ENCODE measurements around the gene PASK.
A peak's percentile ranks its signal among the peaks of the same experiment; 100 is the strongest.
"Not testable (repeated sequence)": the region's sequence is repeated elsewhere in the genome, so short reads cannot be mapped to it uniquely, and the experiment has no call there.

Gene PASK

GRCh38 chr2:241197246-241197645 is 48.0 kb upstream of the PASK start:
- H3K18ac ChIP-seq (ENCODE audit: low read length); H3K27ac ChIP-seq (replicated peaks; ENCODE audit: low read length); H4K91ac ChIP-seq (ENCODE audit: low read depth, low read length, poor library complexity); H3K23ac ChIP-seq (ENCODE audit: low read depth, low read length, poor library complexity); H3K4me1 ChIP-seq (ENCODE audit: control insufficient read depth in 2 of 2, insufficient read depth in 1 of 2, low read depth in 1 of 2, low read length in 2 of 2); H3K9ac ChIP-seq (ENCODE audit: low read depth, low read length, poor library complexity); H2BK120ac ChIP-seq (ENCODE audit: low read depth, low read length); H2AFZ ChIP-seq (ENCODE audit: low read length); H2BK5ac ChIP-seq (ENCODE audit: low read length); DNase-seq (ENCODE audit: low spot score); H3K9me3 ChIP-seq (replicated peaks in 1 of 2; ENCODE audit: control insufficient read depth in 2 of 2, insufficient read depth in 1 of 2, low read depth in 1 of 2, low read length in 2 of 2); H2BK12ac ChIP-seq (ENCODE audit: low read length); H3K4me2 ChIP-seq (ENCODE audit: insufficient read depth, low read length, poor library complexity, severe bottlenecking); H2AK5ac ChIP-seq (ENCODE audit: low read depth, low read length); H4K8ac ChIP-seq (ENCODE audit: low read depth, low read length); H3K79me1 ChIP-seq (ENCODE audit: low read depth, low read length); H2BK15ac ChIP-seq (ENCODE audit: low read length); H3K4me3 ChIP-seq (ENCODE audit: low read length in 2 of 2); H3K36me3 ChIP-seq (replicated peaks in 1 of 2; ENCODE audit: control insufficient read depth in 2 of 2, insufficient read depth in 2 of 2, low read length in 2 of 2); H3K14ac ChIP-seq (ENCODE audit: low read length); H3K4ac ChIP-seq (ENCODE audit: low read length): not testable (repeated sequence)
- WGBS, 2 donors (ENCODE audit: extremely low coverage in 2 of 2, insufficient read length in 2 of 2, insufficient replicate concordance in 1 of 2): no CpG with 5 or more reads among the region's 14 CpGs
- H3K27me3 ChIP-seq (ENCODE audit: control insufficient read depth in 3 of 3, insufficient read depth in 3 of 3, low read depth in 1 of 3, low read length in 3 of 3): peaks cover 0 to 40% (median 0%) of the 10 kb centered on the region in 3 experiments

- H3K27me3 ChIP-seq (ENCODE audit: control insufficient read depth in 3 of 3, insufficient read depth in 3 of 3, low read depth in 1 of 3, low read length in 3 of 3): peaks cover 0 to 33% (median 0%) of the 10 kb centered on the region in 3 experiments
- peak overlapping the region; percentile 4 for H4K8ac ChIP-seq (ENCODE audit: low read depth, low read length)
- WGBS, 2 donors (ENCODE audit: extremely low coverage in 2 of 2, insufficient read length in 2 of 2, insufficient replicate concordance in 1 of 2): no CpG with 5 or more reads among the region's 18 CpGs
- H4K91ac ChIP-seq (ENCODE audit: low read depth, low read length, poor library complexity): no peak overlapping the region
- no peak overlapping the region for H2BK15ac ChIP-seq (ENCODE audit: low read length)
- peaks cover 0 to 2% of the 10 kb centered on the region in 2 donors for H3K4me1 ChIP-seq (ENCODE audit: control insufficient read depth in 2 of 2, insufficient read depth in 1 of 2, low read depth in 1 of 2, low read length in 2 of 2)
- H3K9me3 ChIP-seq (replicated peaks in 1 of 2; ENCODE audit: control insufficient read depth in 2 of 2, insufficient read depth in 1 of 2, low read depth in 1 of 2, low read length in 2 of 2): no peaks in the 10 kb centered on the region
- H3K79me1 ChIP-seq (ENCODE audit: low read depth, low read length): no peaks in the 10 kb centered on the region
- no peak overlapping the region for H2AK5ac ChIP-seq (ENCODE audit: low read depth, low read length)
- peak overlapping the region; percentile 24 for H2BK12ac ChIP-seq (ENCODE audit: low read length)
- no peak overlapping the region for H3K14ac ChIP-seq (ENCODE audit: low read length)
- no peak overlapping the region for H2BK5ac ChIP-seq (ENCODE audit: low read length)
- no peak overlapping the region for H3K4me3 ChIP-seq (ENCODE audit: low read length in 2 of 2)
- no peak overlapping the region for H3K4ac ChIP-seq (ENCODE audit: low read length)
- peak overlapping the region; percentile 12 for H3K18ac ChIP-seq (ENCODE audit: low read length)
- H3K9ac ChIP-seq (ENCODE audit: low read depth, low read length, poor library complexity): no peak overlapping the region
- no peak overlapping the region for H3K23ac ChIP-seq (ENCODE audit: low read depth, low read length, poor library complexity)
- no peaks in the 10 kb centered on the region for H3K36me3 ChIP-seq (replicated peaks in 1 of 2; ENCODE audit: control insufficient read depth in 2 of 2, insufficient read depth in 2 of 2, low read length in 2 of 2)
- H2AFZ ChIP-seq (ENCODE audit: low read length): no peak overlapping the region
- no peak overlapping the region for H3K4me2 ChIP-seq (ENCODE audit: insufficient read depth, low read length, poor library complexity, severe bottlenecking)
- no peak overlapping the region for H2BK120ac ChIP-seq (ENCODE audit: low read depth, low read length)
- H3K27ac ChIP-seq (replicated peaks; ENCODE audit: low read length): no peak overlapping the region
- no peak for DNase-seq (ENCODE audit: low spot score)
Observed at GRCh38 chr2:241195506-241196130, 46.3 kb upstream of the PASK start.

- Histone ChIP-seq H2AFZ (ENCODE audit: low read length) (no peak overlapping the region), H2BK15ac (ENCODE audit: low read length) (no peak overlapping the region), H2BK120ac (ENCODE audit: low read depth, low read length) (no peak overlapping the region), H3K23ac (ENCODE audit: low read depth, low read length, poor library complexity) (no peak overlapping the region), H3K4me1 (ENCODE audit: control insufficient read depth in 2 of 2, insufficient read depth in 1 of 2, low read depth in 1 of 2, low read length in 2 of 2) (peaks cover 0 to 2% of the 10 kb centered on the region in 2 donors), H3K14ac (ENCODE audit: low read length) (no peak overlapping the region), H4K91ac (ENCODE audit: low read depth, low read length, poor library complexity) (no peak overlapping the region), H3K4me3 (ENCODE audit: low read length in 2 of 2) (no peak overlapping the region), H3K4me2 (ENCODE audit: insufficient read depth, low read length, poor library complexity, severe bottlenecking) (no peak overlapping the region), H2BK5ac (ENCODE audit: low read length) (no peak overlapping the region), H3K9ac (ENCODE audit: low read depth, low read length, poor library complexity) (no peak overlapping the region), H3K36me3 (replicated peaks in 1 of 2; ENCODE audit: control insufficient read depth in 2 of 2, insufficient read depth in 2 of 2, low read length in 2 of 2) (no peaks in the 10 kb centered on the region), H3K9me3 (replicated peaks in 1 of 2; ENCODE audit: control insufficient read depth in 2 of 2, insufficient read depth in 1 of 2, low read depth in 1 of 2, low read length in 2 of 2) (no peaks in the 10 kb centered on the region), H3K79me1 (ENCODE audit: low read depth, low read length) (no peaks in the 10 kb centered on the region), H2BK12ac (ENCODE audit: low read length) (no peak overlapping the region), H3K27ac (replicated peaks; ENCODE audit: low read length) (no peak overlapping the region), H2AK5ac (ENCODE audit: low read depth, low read length) (no peak overlapping the region), H3K4ac (ENCODE audit: low read length) (no peak overlapping the region), H4K8ac (ENCODE audit: low read depth, low read length) (no peak overlapping the region), H3K27me3 (ENCODE audit: control insufficient read depth in 3 of 3, insufficient read depth in 3 of 3, low read depth in 1 of 3, low read length in 3 of 3) (peaks cover 0 to 30% (median 0%) of the 10 kb centered on the region in 3 experiments), H3K18ac (ENCODE audit: low read length) (no peak overlapping the region)
- WGBS, 2 donors (ENCODE audit: extremely low coverage in 2 of 2, insufficient read length in 2 of 2, insufficient replicate concordance in 1 of 2): no CpG with 5 or more reads among the region's 9 CpGs
- DNase-seq (ENCODE audit: low spot score): no peak
Observed at GRCh38 chr2:241194811-241195210, 45.5 kb upstream of the PASK start.

GRCh38 chr2:241193271-241193670 is 44.0 kb upstream of the PASK start:
- no peak overlapping the region for H2BK120ac ChIP-seq (ENCODE audit: low read depth, low read length)
- no peak overlapping the region for H3K27ac ChIP-seq (replicated peaks; ENCODE audit: low read length)
- H3K4ac ChIP-seq (ENCODE audit: low read length): no peak overlapping the region
- peaks cover 0 to 23% (median 0%) of the 10 kb centered on the region in 3 experiments for H3K27me3 ChIP-seq (ENCODE audit: control insufficient read depth in 3 of 3, insufficient read depth in 3 of 3, low read depth in 1 of 3, low read length in 3 of 3)
- no peaks in the 10 kb centered on the region for H3K36me3 ChIP-seq (replicated peaks in 1 of 2; ENCODE audit: control insufficient read depth in 2 of 2, insufficient read depth in 2 of 2, low read length in 2 of 2)
- no peak overlapping the region for H3K4me2 ChIP-seq (ENCODE audit: insufficient read depth, low read length, poor library complexity, severe bottlenecking)
- H3K23ac ChIP-seq (ENCODE audit: low read depth, low read length, poor library complexity): no peak overlapping the region
- no peak overlapping the region for H3K4me3 ChIP-seq (ENCODE audit: low read length in 2 of 2)
- no peak overlapping the region for H4K91ac ChIP-seq (ENCODE audit: low read depth, low read length, poor library complexity)
- H3K9me3 ChIP-seq (replicated peaks in 1 of 2; ENCODE audit: control insufficient read depth in 2 of 2, insufficient read depth in 1 of 2, low read depth in 1 of 2, low read length in 2 of 2): no peaks in the 10 kb centered on the region
- no peak overlapping the region for H4K8ac ChIP-seq (ENCODE audit: low read depth, low read length)
- H3K79me1 ChIP-seq (ENCODE audit: low read depth, low read length): peaks cover 4% of the 10 kb centered on the region
- no peak overlapping the region for H2BK12ac ChIP-seq (ENCODE audit: low read length)
- H3K9ac ChIP-seq (ENCODE audit: low read depth, low read length, poor library complexity): no peak overlapping the region
- H3K18ac ChIP-seq (ENCODE audit: low read length): no peak overlapping the region
- H2AFZ ChIP-seq (ENCODE audit: low read length): no peak overlapping the region
- no peak overlapping the region for H2BK5ac ChIP-seq (ENCODE audit: low read length)
- no peak overlapping the region for H2BK15ac ChIP-seq (ENCODE audit: low read length)
- no peak for DNase-seq (ENCODE audit: low spot score)
- no peak overlapping the region for H3K14ac ChIP-seq (ENCODE audit: low read length)
- no CpG with 5 or more reads among the region's 8 CpGs for WGBS, 2 donors (ENCODE audit: extremely low coverage in 2 of 2, insufficient read length in 2 of 2, insufficient replicate concordance in 1 of 2)
- H2AK5ac ChIP-seq (ENCODE audit: low read depth, low read length): no peak overlapping the region
- peaks cover 0 to 4% of the 10 kb centered on the region in 2 donors for H3K4me1 ChIP-seq (ENCODE audit: control insufficient read depth in 2 of 2, insufficient read depth in 1 of 2, low read depth in 1 of 2, low read length in 2 of 2)
